Iris pigment epithelial cell (primary cell): ENCODE data around the gene RAPGEF5.
A peak's percentile ranks its signal among the peaks of the same experiment; 100 is the strongest.

Experiments used
- DNase-seq: peaks from one replicate; pipeline ENCODE4 v3.0.0-alpha.2; 2011; ENCODE audit warnings: low read depth

The RAPGEF5 gene

DNA sequence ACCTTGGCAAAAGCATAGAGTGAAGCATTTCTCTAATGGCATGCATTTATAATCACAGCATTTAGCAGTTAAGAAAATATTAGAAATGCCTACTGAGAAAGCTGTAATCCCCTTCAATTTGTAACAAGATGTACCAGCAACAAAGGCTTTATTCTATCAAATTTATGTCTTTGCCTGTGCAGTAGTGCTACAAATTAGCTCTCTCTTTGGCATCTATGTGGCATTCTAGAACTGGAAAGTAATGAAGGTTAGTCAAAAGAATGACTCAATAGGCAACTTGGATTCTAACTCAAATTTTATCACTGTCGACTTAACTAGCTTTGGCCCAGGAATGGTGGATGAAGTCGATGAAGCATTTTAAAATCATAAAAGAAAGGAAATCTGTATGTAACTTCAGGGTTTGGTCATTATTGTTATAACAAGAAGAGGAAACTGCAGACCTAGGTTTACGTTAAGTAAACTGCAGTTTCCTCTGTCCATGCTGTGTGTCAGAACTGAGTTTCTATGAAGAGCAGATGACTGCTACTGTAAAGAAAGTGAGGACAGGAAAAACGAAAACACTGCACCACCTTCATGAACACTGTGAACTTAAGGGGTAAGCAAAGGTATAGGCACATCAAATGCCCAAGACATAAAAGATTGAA is 140.0 kb downstream of the RAPGEF5 start:
- no peak for DNase-seq

- DNase-seq, result no peak
Measured at GRCh38 chr7:22216309-22216708, 140.6 kb downstream of the RAPGEF5 start.

DNA sequence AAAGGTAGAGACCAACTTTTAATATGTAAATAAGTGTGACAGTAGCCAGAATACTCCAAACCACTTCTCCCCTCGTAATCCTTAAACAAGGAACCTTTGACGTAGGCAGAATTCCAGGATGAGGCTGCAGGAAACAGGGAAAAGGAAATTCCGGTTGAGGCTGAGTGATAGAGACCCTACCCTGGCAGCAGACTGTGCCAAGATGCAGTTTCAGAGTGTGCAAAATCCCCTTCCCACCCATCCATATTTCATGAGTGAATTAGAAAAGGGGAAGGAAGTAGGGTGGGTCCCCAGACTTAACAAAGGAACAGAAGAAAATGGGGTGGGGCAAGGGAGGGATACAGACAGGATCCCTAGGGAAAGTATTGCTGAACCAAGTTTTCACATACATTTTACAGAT is 143.0 kb downstream of the RAPGEF5 start:
- DNase-seq, result no peak

- DNase-seq, result no peak
Measured at GRCh38 chr7:22213081-22213480, 143.9 kb downstream of the RAPGEF5 start.

DNA sequence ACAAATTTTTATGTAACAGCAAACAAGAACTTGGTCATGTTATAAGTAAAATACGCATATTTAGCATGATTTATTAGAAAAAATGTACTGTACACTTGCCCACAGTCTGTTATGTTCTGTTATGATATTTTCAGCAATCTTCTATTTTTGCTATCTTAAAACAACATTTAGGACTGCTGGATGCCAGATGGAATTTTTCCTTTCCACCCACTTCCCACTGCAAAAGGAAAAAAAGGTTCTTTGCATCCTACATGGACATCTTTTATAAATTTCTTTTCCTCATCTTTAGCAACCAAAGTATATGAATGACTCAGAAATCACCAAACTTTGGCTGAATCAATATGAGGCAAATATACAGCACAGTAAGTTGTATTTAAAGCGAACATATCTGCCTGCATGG is 146.0 kb downstream of the RAPGEF5 start:
- DNase-seq, result no peak

DNA sequence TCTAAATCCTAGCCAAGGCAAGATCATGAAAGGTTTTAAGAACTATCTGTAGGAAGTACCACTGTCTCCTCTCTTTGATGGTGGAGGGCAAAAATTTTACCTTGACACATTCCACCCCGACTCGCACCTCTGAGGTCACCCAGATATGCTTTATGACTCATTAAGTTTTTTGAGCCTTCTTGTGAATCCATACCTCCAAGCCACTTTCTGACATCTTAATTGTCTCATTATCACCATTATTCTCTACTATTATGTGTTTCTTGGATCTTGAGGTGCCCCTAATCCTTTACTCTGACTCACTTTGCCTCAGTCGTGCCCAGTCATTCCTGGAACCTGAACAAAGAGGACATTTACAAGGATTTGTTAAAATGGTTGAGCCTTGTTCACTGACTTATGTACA is 146.6 kb downstream of the RAPGEF5 start:
- no peak for DNase-seq

- no peak for DNase-seq
Measured at GRCh38 chr7:22208799-22209198, 148.2 kb downstream of the RAPGEF5 start.

DNA sequence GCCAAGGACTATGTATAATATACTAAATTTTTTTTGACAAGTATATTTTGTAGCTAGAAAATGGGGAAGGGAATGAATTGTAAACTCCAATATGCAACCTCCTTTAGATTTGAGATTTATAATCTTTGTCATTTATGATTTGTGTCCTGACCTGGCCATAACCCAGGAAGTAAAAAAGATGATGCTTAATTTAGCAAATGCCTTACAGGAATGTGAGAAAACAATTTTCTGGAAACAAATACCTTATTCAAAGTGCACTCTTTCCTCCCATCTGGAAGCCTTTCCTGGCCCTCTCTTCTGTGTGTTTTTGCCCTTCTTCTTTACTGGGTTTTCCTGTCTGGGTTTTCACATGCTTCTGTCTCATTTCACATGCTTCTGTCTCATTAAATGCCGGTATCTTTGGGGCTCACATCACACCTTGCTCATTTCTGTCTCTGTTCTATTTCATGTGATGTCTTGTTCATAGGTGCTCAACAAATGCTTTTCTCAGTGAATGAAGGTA is 149.2 kb downstream of the RAPGEF5 start:
- DNase-seq, result no peak

- no peak for DNase-seq
Measured at GRCh38 chr7:22205631-22206030, 151.3 kb downstream of the RAPGEF5 start.

DNA sequence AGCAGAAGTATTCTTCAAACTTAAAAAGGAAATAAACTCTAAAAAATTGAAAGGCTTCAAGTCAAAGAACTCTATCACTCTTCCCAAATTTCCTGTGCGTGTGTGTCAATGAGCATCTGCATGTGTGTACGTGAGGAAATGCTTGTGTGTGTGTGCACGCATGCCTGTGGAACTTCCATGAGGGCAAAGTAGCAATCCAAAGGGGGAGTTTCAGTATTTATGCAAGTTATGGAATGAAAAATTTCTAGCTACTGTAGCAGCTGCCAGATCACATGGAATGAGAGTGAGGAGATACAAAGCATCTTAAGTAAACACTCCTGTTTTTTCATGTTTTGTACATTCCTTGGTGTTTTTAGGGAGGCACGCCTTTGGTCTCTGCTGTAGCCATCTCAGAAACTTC is 152.6 kb downstream of the RAPGEF5 start:
- no peak for DNase-seq

DNA sequence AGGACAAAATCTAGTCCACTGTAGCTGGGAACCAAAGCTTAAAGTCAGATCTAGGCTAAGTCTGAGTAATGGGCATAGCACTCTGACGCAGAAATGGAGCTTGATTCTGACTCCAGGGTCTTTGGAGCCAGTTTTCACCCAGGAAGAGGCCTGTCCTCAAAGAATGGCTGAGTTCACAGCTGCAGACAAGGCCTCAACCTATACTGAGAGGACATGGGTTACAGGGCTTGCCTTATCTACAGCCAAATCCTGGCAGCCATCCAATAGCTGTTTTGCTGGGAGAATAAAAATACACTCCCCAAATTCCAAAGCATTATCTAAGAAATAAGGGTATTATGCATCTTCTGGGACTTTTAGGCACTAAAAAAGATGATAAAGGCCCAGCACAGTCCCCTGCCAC is 154.8 kb downstream of the RAPGEF5 start:
- DNase-seq, result no peak

GRCh38 chr7:22201186-22201880 is 155.6 kb downstream of the RAPGEF5 start:
- DNase-seq, result no peak

DNA sequence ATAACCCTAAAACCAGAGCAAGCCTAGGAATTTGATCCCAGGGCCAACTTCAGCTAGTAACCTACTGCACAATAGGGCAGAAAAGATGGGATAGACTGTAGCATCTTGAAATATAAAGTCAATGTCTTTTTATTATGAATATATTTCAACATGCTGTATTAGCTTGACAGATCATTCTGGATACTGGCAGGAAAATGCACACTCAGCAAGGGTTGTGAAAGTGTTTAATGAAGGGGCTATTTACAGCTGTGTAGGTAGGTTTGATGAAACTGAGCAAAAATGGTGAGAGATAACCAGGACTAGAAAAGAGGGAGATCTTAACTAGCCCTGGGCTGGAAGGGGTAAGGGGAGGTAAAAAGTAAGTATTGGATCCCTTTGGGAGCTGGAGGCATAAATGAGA is 156.2 kb downstream of the RAPGEF5 start:
- no peak for DNase-seq

DNA sequence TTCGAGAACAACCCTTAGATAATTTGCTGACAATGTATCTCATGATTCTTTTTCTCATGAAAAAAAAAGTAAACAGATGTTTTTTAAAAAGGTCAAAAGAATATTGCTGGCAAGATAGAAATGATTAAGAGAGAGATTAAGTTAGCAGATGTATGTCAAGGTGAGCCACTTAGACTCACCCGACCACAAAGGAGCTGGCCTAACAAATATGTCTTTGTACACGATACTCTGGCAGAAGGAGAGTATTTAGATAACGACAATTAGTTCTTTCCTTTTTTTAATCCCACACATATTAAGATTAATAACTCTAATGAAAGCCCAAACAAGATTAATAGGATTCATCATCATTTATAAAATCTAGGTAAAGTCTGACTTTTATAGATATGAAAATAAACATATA is 156.7 kb downstream of the RAPGEF5 start:
- DNase-seq, result no peak

DNA sequence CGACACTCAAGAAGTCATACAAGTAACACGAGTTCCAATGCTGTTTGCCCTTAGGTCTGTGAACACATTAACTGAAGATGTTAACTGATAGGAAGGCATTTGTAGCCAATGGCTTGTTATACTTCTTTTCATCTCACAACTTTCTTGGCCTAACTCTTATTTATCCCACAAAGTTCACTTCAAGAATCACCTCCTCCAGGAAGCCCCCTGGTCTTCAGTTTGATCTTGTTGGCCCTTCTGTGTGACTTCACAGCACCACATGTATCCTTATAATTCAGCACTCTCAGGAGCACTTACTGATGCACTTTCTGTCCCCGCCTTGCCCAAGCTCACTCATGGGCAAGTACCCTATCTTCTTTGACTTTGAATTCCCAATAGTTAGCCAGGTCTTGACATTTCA is 159.6 kb downstream of the RAPGEF5 start:
- DNase-seq, result no peak

DNA sequence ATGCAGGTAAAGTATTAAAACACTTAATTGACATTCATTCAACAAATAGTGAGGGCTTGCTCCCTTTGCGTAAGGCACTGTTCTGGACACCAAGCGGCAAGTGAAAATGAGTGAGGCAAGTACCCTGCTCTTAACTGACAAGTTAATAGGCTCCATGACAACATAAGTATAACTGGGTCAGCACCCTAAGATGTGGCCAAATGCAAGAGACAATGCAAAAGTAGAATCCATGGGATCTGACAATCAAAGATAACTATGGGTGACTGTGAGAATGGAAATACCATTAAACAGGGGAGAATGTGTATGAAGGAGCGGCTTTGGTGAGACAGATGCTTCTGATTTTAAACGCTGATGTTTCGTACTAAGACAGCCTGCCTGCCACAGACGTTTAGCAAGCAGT is 160.5 kb downstream of the RAPGEF5 start:
- DNase-seq, result no peak

DNA sequence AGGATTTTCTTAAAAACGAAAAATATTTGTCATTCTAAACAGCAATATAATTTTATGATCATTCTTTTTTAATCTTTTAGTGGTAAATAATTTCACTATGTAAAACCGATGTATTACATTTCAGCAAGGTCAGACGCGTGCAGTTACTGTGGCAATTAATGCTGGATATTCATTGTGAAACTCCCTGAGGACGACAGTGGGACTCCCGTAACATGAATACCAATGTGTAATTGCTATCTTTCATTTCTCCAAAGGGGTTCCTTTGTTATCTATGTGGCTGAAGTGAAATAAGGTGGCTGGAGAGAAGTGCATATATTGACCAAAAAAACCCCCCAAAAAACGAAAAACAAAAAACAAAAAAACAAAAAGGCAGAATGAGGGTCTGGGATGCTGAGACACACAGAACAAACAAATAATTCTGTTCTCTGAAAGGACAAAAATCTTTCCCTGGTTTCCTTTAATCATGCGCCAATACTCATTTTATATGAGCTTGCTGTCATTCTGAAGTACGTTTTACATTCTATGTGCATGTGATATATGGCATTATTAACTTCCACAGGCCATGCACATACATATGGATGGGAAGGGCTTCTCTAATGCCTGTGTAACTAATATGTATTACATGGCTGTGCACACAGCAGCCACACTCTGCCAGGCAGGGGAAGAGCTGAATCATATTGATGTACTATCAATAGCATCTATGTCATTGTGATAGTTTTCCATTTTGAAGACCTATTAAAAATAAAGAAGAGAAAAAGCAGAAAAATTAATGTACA is 161.4 kb downstream of the RAPGEF5 start:
- no peak for DNase-seq

GRCh38 chr7:22194658-22195273 is 162.2 kb downstream of the RAPGEF5 start:
- DNase-seq, result no peak

GRCh38 chr7:22193450-22193983 is 163.4 kb downstream of the RAPGEF5 start:
- DNase-seq, result peak; percentile 10

DNA sequence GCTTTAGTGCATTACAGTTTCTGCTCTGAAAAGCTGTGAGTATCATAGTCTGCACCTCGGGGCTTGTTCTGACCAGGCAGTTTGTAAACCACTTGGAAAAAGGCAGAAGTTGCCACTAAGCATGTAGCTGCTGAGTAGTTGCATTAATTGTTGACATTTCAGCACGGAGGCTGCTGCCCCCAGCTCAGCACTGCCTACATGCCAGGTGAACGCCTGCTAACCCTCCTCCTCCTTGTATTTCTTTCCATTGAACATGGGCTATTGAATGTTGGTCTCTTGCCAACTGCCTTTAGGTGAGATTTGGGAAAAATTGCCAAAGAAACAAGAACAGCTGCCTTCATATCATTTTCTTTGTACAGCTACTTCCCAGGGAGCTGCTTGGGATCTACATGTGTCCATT is 164.2 kb downstream of the RAPGEF5 start:
- no peak for DNase-seq

GRCh38 chr7:22190736-22191135 is 166.2 kb downstream of the RAPGEF5 start:
- no peak for DNase-seq

DNA sequence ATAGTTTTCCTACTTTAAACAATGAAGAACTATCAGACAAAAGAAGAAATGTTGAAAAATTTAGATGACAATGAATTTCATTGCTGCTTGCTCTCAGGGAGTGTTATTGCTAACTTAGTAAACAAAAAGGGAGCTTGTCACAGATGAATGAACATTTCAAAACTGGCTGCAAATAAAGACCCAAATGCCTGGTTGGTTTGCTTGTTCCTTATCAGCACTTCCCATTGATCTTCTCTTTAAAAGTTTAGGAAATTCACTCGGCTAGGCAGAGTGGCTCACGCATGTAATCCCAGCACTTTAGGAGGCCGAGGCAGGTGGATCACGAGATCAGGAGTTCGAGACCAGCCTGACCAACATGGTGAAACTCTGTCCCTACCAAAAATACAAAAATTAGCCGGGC is 167.2 kb downstream of the RAPGEF5 start:
- DNase-seq, result no peak
